Left ventricle myocardium inferior (tissue), 1 donor: Measurements from ENCODE around the gene CAPZA2. TPM values are rescaled to one million over a fixed set of nuclear protein-coding genes. Genes with fewer than 3 reads are reported as not detected.

Experiments used
- DNase-seq: peaks from one replicate; pipeline ENCODE4 v3.0.0-alpha.2; 2020
- H3K27ac ChIP-seq: fragments of 200-600 bp; replicated peaks from 2 replicates; pipeline ENCODE4 v1.8.0; 2021
- H3K27me3 ChIP-seq: fragments of 200-600 bp; 2 replicates; pipeline ENCODE4 v1.8.0; 2021; ENCODE audit warnings: low read depth
- H3K36me3 ChIP-seq: fragments of 200-600 bp; 2 replicates; pipeline ENCODE4 v1.8.0; 2021
- H3K4me1 ChIP-seq: fragments of 200-600 bp; 2 replicates; pipeline ENCODE4 v1.8.0; 2021
- H3K4me3 ChIP-seq: fragments of 200-600 bp; 2 replicates; pipeline ENCODE4 v1.8.0; 2021; ENCODE audit warnings: mild to moderate bottlenecking, moderate library complexity
- H3K9me3 ChIP-seq: fragments of 200-600 bp; replicated peaks from 2 replicates; pipeline ENCODE4 v1.8.0; 2021
- intact Hi-C: fragments of 100-400 bp; cut with micrococcal nuclease; formaldehyde crosslinking; loops from one replicate; pipeline ENCODE4 v1.11.0; 2022
- total RNA-seq: library from RNA; stranded (reverse); fragmentation: NEBNext Ultra II Directional; extraction: Animal tissue kit (Norgen Biotek cat#: 25700); gene quantifications from one replicate; pipeline ENCODE4 v1.2.1, GENCODE V29; 2021
- TF ChIP-seq, protein P1 (sequence below): fragments of 200-600 bp; IDR thresholded peaks from 2 replicates; pipeline ENCODE4 v1.8.0; 2021; ENCODE audit warnings: antibody characterized with exemption, mild to moderate bottlenecking, borderline replicate concordance
- donor health status: DM: no; HTN: yes; CAD: no; lungs with severe emphysema.

CAPZA2 gene
- total RNA-seq, 1 donor from 2014 or later: 313 TPM

DNA sequence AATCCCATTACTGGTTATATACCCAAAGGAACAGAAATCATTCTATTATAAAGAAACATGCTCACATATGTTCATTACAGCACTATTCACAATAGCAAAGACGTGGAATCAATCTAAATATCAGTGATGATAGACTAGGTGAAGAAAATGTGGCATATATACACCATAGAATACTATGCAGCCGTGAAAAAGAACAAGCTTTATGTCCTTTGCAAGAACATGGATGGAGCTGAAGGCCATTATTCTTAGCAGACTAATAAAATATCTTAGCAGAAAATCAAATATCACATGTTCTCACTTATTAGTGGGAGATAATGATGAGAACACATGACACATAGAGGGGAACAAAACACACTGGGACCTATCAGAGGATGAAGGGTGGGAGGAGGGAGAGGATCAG lies 38.8 kb downstream of the CAPZA2 start:
- peaks cover 43% of the 10 kb centered on the region for H3K4me1 ChIP-seq
- H3K27me3 ChIP-seq: no peaks in the 10 kb centered on the region
- H3K27ac ChIP-seq: no peak overlapping the region
- intact Hi-C loops: no loop called here
- H3K36me3 ChIP-seq: peaks cover 40% of the 10 kb centered on the region
- no peaks in the 10 kb centered on the region for H3K9me3 ChIP-seq
- no peak for DNase-seq
- H3K4me3 ChIP-seq: no peak overlapping the region
- TF ChIP-seq, protein P1, sequence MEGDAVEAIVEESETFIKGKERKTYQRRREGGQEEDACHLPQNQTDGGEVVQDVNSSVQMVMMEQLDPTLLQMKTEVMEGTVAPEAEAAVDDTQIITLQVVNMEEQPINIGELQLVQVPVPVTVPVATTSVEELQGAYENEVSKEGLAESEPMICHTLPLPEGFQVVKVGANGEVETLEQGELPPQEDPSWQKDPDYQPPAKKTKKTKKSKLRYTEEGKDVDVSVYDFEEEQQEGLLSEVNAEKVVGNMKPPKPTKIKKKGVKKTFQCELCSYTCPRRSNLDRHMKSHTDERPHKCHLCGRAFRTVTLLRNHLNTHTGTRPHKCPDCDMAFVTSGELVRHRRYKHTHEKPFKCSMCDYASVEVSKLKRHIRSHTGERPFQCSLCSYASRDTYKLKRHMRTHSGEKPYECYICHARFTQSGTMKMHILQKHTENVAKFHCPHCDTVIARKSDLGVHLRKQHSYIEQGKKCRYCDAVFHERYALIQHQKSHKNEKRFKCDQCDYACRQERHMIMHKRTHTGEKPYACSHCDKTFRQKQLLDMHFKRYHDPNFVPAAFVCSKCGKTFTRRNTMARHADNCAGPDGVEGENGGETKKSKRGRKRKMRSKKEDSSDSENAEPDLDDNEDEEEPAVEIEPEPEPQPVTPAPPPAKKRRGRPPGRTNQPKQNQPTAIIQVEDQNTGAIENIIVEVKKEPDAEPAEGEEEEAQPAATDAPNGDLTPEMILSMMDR: no peak

DNA sequence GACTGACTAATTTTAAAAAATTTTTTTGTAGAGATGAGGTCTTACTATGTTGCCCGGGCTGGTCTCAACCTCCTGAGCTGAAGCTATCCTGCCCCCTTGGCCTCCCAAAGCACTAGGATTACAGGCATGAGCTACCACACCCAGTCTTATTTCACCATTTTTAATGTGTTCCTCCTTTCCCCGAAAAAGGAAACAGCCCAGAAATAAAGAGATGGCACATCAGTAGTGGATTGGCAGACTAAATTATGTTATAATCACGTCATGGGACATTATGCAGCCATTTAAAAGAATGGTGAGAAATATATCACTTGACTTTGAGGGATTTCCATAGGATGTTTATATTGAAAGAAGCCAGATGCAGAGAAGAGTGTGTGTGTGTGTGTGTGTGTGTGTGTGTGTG lies 40.5 kb downstream of the CAPZA2 start:
- Histone ChIP-seq H3K4me1 (peaks cover 32% of the 10 kb centered on the region), H3K27ac (no peak overlapping the region), H3K36me3 (peaks cover 50% of the 10 kb centered on the region), H3K4me3 (no peak overlapping the region), H3K9me3 (no peaks in the 10 kb centered on the region), H3K27me3 (no peaks in the 10 kb centered on the region)
- intact Hi-C loops: no loop called here
- no peak for DNase-seq
- TF ChIP-seq, protein P1: no peak

DNA sequence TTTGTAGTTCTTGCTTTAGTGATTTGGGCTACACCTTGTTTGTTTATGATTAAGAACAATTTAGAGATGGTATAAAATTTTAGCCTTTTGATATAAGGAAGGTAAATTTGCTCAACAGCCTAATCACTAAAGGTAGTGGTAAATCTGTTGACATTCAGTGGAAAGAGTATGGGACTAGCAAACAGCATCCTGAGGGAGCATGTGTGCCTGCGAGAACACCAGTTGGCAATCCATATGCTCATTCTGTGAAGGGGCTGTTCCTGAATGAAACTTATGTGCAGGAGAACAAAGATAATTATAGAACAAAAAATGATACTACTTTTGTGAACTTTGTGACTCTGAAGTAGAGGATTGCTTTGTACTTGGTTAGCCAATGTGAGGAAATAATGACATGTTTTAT lies 44.0 kb downstream of the CAPZA2 start:
- no peak for DNase-seq
- Histone ChIP-seq H3K4me1 (peaks cover 41% of the 10 kb centered on the region), H3K9me3 (no peaks in the 10 kb centered on the region), H3K27me3 (no peaks in the 10 kb centered on the region), H3K4me3 (no peak overlapping the region), H3K36me3 (peaks cover 55% of the 10 kb centered on the region), H3K27ac (no peak overlapping the region)
- intact Hi-C loops: no loop called here
- TF ChIP-seq, protein P1: no peak

DNA sequence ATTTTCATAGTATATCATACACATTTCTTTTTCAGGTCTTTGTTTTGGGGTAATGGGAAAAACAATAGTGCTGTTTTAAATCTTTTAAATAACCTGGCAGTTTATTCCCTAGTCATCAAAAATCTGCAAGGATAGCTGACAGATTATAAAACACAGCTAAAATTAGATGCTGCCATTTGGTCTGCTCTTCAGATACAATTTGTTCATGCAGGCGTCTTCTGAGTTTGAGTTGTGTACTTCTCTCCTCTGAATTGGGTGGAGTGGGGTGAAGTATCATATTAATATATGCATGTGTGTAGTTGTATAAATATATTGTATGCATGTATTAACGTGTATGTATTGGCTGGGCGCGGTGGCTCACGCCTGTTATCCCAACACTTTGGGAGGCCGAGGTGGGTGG lies 48.0 kb downstream of the CAPZA2 start:
- peaks cover 47% of the 10 kb centered on the region for H3K4me1 ChIP-seq
- intact Hi-C loops: no loop called here
- peaks cover 5% of the 10 kb centered on the region for H3K9me3 ChIP-seq
- TF ChIP-seq, protein P1: no peak
- no peak overlapping the region for H3K4me3 ChIP-seq
- H3K27me3 ChIP-seq: no peaks in the 10 kb centered on the region
- no peak for DNase-seq
- peaks cover 74% of the 10 kb centered on the region for H3K36me3 ChIP-seq
- H3K27ac ChIP-seq: peak overlapping the region; percentile 49

DNA sequence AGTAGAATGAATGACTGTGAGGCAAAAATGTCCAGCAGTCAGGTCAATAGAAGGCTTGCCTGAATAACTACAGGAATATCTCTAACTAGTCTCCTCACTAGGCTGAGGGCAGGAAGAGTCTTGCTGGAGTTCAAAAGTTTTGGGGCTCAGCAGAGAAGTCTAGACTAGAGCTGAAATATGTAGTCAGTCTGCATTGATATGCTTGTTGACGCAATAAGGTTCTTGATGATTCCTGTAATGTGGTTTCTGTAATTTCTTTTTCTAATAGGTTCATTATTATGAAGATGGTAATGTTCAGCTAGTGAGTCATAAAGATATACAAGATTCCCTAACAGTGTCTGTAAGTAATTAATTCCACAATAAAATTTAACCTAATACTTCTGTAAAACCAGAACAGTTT lies 49.4 kb downstream of the CAPZA2 start:
- intact Hi-C loops: no loop called here
- H3K36me3 ChIP-seq: peaks cover 79% of the 10 kb centered on the region
- H3K9me3 ChIP-seq: peaks cover 5% of the 10 kb centered on the region
- H3K27ac ChIP-seq: peak overlapping the region; percentile 49
- no peak for DNase-seq
- TF ChIP-seq, protein P1: no peak
- H3K4me1 ChIP-seq: peaks cover 38% of the 10 kb centered on the region
- H3K4me3 ChIP-seq: no peak overlapping the region
- no peaks in the 10 kb centered on the region for H3K27me3 ChIP-seq
